NT2/D1 (cell line): ENCODE results near the gene KIT.

Source experiments
- DNase-seq: peaks from one replicate; pipeline ENCODE4 v3.0.0-alpha.2; 2011; ENCODE audit warnings: low read depth, low spot score
- H3K27me3 ChIP-seq: 2 replicates; pipeline ENCODE4 v1.6.0; 2011; ENCODE audit warnings: mild to moderate bottlenecking; ENCODE audit not compliant: insufficient read length, insufficient read depth
- H3K36me3 ChIP-seq: 2 replicates; pipeline ENCODE4 v1.6.1; 2011; ENCODE audit warnings: mild to moderate bottlenecking, low read length, mixed read lengths; ENCODE audit not compliant: insufficient read depth, insufficient read length
- H3K4me1 ChIP-seq: 2 replicates; pipeline ENCODE4 v1.5.1; 2011; ENCODE audit not compliant: insufficient read depth, insufficient read length
- H3K4me3 ChIP-seq: 2 replicates; pipeline ENCODE4 v1.5.1; 2011; ENCODE audit warnings: low read depth; ENCODE audit not compliant: insufficient read length
- H3K9ac ChIP-seq: 2 replicates; pipeline ENCODE4 v1.6.0; 2011; ENCODE audit warnings: low read depth; ENCODE audit not compliant: insufficient read length
- H3K9me3 ChIP-seq: 2 replicates; pipeline ENCODE4 v1.5.1; 2011; ENCODE audit warnings: mild to moderate bottlenecking, low read length; ENCODE audit not compliant: insufficient read depth
- SUZ12 ChIP-seq: IDR thresholded peaks from 2 replicates; pipeline ENCODE4 v1.6.1; 2011; ENCODE audit not compliant: insufficient read length, insufficient read depth; ENCODE audit errors: extremely low read depth
- YY1 ChIP-seq: IDR thresholded peaks from 2 replicates; pipeline ENCODE4 v1.6.1; 2011; ENCODE audit not compliant: insufficient read length, insufficient read depth
- ZNF274 ChIP-seq: IDR thresholded peaks from 2 replicates; pipeline ENCODE4 v1.6.1; 2011; ENCODE audit warnings: mild to moderate bottlenecking, low read depth, low read length

Gene KIT

GRCh38 chr4:54675721-54676461, 18.1 kb downstream of the KIT start:
- TF ChIP-seq YY1 (no peak), ZNF274 (no peak), SUZ12 (no peak)
- Histone ChIP-seq H3K4me3 (no peak overlapping the region), H3K9ac (no peak overlapping the region), H3K4me1 (peaks cover 2% of the 10 kb centered on the region), H3K27me3 (no peaks in the 10 kb centered on the region), H3K9me3 (no peaks in the 10 kb centered on the region), H3K36me3 (no peaks in the 10 kb centered on the region)
- no peak for DNase-seq

- H3K4me1 ChIP-seq, result peaks cover 2% of the 10 kb centered on the region
- DNase-seq, result no peak
- no peak overlapping the region for H3K4me3 ChIP-seq
- no peak overlapping the region for H3K9ac ChIP-seq
- no peaks in the 10 kb centered on the region for H3K27me3 ChIP-seq
- H3K36me3 ChIP-seq, result no peaks in the 10 kb centered on the region
- no peaks in the 10 kb centered on the region for H3K9me3 ChIP-seq
- no peak for TF ChIP-seq YY1
- no peak for TF ChIP-seq ZNF274
- TF ChIP-seq SUZ12, result no peak
Observed at GRCh38 chr4:54676658-54677057, 18.9 kb downstream of the KIT start.

DNA sequence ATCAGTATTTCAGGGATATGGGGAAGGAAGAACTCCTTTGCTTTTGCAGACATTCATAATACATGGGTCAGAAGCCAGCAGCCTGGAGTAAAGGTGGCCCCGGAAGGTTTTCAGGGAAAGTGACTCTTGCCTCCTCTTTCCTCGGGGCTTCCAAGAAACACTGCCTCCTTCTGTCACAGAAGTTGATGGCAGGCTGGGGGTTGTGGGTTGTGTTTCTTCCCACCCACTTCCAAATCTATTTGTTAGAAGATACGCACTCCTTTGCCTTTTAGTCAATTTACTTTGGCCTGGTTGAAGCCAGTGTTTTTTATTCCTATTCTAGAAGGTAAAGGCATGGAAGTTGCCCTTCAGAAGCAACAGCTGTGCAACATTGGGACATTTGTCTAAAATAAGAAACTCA, 19.7 kb downstream of the KIT start:
- peaks cover 2% of the 10 kb centered on the region for H3K4me1 ChIP-seq
- no peak overlapping the region for H3K9ac ChIP-seq
- no peaks in the 10 kb centered on the region for H3K9me3 ChIP-seq
- no peaks in the 10 kb centered on the region for H3K36me3 ChIP-seq
- H3K27me3 ChIP-seq, result no peaks in the 10 kb centered on the region
- no peak overlapping the region for H3K4me3 ChIP-seq
- TF ChIP-seq SUZ12 (no peak), YY1 (no peak), ZNF274 (no peak)
- DNase-seq, result no peak

DNA sequence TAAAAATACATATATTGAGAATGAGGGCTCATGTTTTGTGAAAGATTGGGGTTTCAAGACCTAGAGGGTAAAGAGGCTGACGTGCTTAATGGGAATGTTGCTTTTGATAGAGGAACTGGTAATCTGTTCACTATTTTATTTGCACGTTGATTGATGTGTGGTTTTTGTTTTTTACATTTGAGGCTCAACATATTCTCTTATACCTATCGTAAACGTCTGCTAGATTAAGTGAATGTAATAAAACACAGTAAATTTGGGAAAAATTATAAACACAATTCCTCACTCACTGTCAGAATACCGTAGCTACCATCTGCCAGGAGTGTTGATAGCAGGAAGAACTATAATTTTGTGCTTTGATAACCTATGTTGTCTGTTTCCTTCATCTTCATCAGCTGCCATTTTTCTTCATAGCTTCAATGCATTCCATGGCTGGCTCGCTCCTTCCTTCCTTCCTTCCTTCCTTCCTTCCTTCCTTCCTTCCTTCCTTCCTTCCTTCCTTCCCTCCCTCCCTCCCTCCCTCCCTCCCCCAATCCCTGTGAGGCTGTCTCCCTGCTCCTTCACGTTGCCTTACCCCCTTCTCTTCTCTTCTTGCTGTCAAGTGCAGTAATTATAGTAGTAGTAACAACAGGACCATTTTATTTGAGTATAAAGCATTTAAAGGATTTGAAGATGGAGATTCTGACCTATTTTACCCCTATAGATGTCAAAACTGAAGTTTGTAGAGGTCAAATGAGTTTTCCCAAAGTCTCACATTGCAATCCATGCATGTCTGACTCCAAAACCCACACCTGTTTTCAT, 20.3 kb downstream of the KIT start:
- TF ChIP-seq YY1 (no peak), ZNF274 (no peak), SUZ12 (no peak)
- Histone ChIP-seq H3K27me3 (no peaks in the 10 kb centered on the region), H3K4me1 (peaks cover 2% of the 10 kb centered on the region), H3K9me3 (no peaks in the 10 kb centered on the region), H3K36me3 (no peaks in the 10 kb centered on the region), H3K9ac (no peak overlapping the region), H3K4me3 (no peak overlapping the region)
- DNase-seq, result no peak

DNA sequence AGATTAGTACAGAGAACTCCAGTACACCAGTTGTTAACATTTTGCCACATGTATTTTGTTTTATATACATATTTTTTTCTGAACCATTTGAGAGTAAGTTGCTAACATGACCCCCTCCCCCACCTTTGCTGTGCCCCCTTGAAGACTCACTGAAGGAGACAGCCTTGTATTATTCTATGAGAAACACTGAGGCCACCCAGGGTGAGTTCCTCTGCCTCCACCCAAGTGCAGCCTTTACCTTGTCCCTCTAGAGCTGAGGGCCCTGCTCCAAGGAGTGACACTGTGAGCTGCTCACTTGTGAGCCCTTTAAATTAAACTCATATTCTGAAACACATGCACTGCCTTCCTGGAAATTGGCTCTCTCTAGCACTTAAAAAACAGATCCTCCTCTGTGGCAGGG, 21.1 kb downstream of the KIT start:
- no peak for TF ChIP-seq SUZ12
- no peak for TF ChIP-seq ZNF274
- TF ChIP-seq YY1, result no peak
- Histone ChIP-seq H3K9me3 (no peaks in the 10 kb centered on the region), H3K36me3 (no peaks in the 10 kb centered on the region), H3K4me3 (no peak overlapping the region), H3K9ac (no peak overlapping the region), H3K27me3 (no peaks in the 10 kb centered on the region), H3K4me1 (peaks cover 2% of the 10 kb centered on the region)
- DNase-seq, result no peak

DNA sequence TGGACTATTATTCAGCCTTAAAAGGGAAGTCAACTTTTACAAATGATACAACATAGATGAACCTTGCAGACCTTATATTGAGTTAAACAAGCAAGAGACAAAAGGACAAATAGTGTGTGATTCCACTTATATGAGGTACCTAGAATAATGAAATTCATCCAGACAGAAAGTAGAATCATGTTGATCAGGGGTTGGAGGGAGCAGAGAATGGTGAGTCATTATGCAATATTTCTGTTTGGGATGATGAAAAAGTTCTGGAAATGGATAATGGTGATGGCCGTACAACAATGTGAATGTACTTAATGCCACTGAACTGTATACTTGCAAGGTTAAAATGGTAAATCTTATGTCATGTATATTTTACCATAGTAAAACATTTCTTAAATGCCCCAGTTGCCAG, 22.1 kb downstream of the KIT start:
- peaks cover 2% of the 10 kb centered on the region for H3K4me1 ChIP-seq
- H3K27me3 ChIP-seq, result no peaks in the 10 kb centered on the region
- no peak overlapping the region for H3K4me3 ChIP-seq
- no peaks in the 10 kb centered on the region for H3K36me3 ChIP-seq
- DNase-seq, result no peak
- TF ChIP-seq YY1 (no peak), ZNF274 (no peak), SUZ12 (no peak)
- H3K9ac ChIP-seq, result no peak overlapping the region
- H3K9me3 ChIP-seq, result no peaks in the 10 kb centered on the region

DNA sequence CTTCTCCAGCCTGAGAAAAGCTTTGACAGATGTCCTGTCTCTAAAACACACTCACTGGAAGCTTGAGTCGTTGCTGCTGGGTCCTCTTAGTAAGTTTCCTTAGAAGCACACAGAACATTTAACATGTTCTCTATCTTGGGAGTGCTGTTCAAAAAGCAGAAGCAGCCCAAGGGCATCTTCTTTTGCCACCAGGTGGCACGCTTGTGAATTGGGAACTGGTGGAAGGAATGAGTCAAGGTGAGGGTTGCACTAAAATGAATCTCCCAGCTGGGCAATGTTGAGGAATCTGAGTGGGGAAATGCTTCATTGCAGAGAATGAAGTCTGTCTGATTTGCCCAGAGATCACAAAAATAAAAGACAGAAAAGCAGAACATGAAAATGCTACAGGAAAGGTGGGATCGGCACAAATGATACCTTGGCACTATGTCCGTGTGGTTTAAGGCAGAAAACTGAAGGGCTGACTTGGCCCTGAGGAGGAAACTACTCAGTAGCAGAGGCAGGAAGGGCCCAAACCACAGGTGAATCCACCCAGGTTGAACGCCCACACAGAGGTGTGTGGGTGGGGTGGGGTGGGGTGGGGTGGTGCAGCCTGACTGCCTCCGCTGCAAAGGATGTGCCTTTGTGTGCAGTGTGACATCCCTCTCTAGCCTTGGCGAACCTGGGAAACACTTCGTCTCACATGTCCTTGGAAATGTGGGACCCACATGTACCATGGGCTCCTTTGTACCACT, 26.0 kb downstream of the KIT start:
- Histone ChIP-seq H3K36me3 (no peaks in the 10 kb centered on the region), H3K9ac (no peak overlapping the region), H3K4me3 (no peak overlapping the region), H3K27me3 (no peaks in the 10 kb centered on the region), H3K9me3 (no peaks in the 10 kb centered on the region), H3K4me1 (peaks cover 2% of the 10 kb centered on the region)
- no peak for DNase-seq
- no peak for TF ChIP-seq YY1
- TF ChIP-seq SUZ12, result no peak
- no peak for TF ChIP-seq ZNF274
